M059J (cell line): ENCODE results near the gene MSGN1. TPM values are rescaled to one million over a fixed set of nuclear protein-coding genes. Genes with fewer than 3 reads are reported as not detected.
A peak's percentile ranks its signal among the peaks of the same experiment; 100 is the strongest.

ENCODE experiments used
- DNase-seq: peaks from one replicate; pipeline ENCODE4 v3.0.0-alpha.2; 2012; ENCODE audit warnings: low read depth
- total RNA-seq: library from RNA; depleted of rRNA; stranded (reverse); fragments of >200 nt; shearing (Covaris generic); gene quantifications from 2 replicates; pipeline ENCODE4 v1.2.3, GENCODE V29; 2014; rRNA removed

The MSGN1 gene
- total RNA-seq: not detected in 2 replicates

GRCh38 chr2:17816396-17817245, at the start of gene MSGN1:
Gene MSGN1 (plus strand): TSS chr2:17816460. CDS start chr2:17816519, 59 bp downstream.
- DNase-seq: no peak

GRCh38 chr2:17768894-17769293, 47.4 kb upstream of the MSGN1 start:
- DNase-seq: no peak

GRCh38 chr2:17771956-17772355, 44.3 kb upstream of the MSGN1 start:
- DNase-seq: no peak

- no peak for DNase-seq
Measured at GRCh38 chr2:17772532-17772931, 43.7 kb upstream of the MSGN1 start.

GRCh38 chr2:17780546-17780945, 35.7 kb upstream of the MSGN1 start:
- no peak for DNase-seq

GRCh38 chr2:17781482-17781881, 34.8 kb upstream of the MSGN1 start:
- DNase-seq: no peak

GRCh38 chr2:17786727-17787126, 29.5 kb upstream of the MSGN1 start:
- DNase-seq: no peak

GRCh38 chr2:17788773-17789172, 27.5 kb upstream of the MSGN1 start:
- no peak for DNase-seq

- no peak for DNase-seq
Measured at GRCh38 chr2:17790536-17790935, 25.7 kb upstream of the MSGN1 start.

GRCh38 chr2:17791121-17791816, 25.0 kb upstream of the MSGN1 start:
- peak; percentile 34 for DNase-seq

- no peak for DNase-seq
Measured at GRCh38 chr2:17791817-17792130, 24.5 kb upstream of the MSGN1 start.

GRCh38 chr2:17792515-17792914, 23.7 kb upstream of the MSGN1 start:
- no peak for DNase-seq

GRCh38 chr2:17793296-17793695, 23.0 kb upstream of the MSGN1 start:
- no peak for DNase-seq

GRCh38 chr2:17793803-17794354, 22.4 kb upstream of the MSGN1 start:
- DNase-seq: no peak

- no peak for DNase-seq
Measured at GRCh38 chr2:17795309-17795708, 21.0 kb upstream of the MSGN1 start.

GRCh38 chr2:17798338-17798737, 17.9 kb upstream of the MSGN1 start:
- DNase-seq: no peak

GRCh38 chr2:17799301-17800120, 16.7 kb upstream of the MSGN1 start:
- no peak for DNase-seq

- DNase-seq: no peak
Measured at GRCh38 chr2:17800219-17800618, 16.0 kb upstream of the MSGN1 start.

GRCh38 chr2:17800693-17801458, 15.4 kb upstream of the MSGN1 start:
- DNase-seq: peak; percentile 76

GRCh38 chr2:17803497-17803896, 12.8 kb upstream of the MSGN1 start:
- no peak for DNase-seq

- no peak for DNase-seq
Measured at GRCh38 chr2:17804358-17804757, 11.9 kb upstream of the MSGN1 start.
